Heart left ventricle (tissue), 13 donors: ENCODE measurements around the gene GUCA2A.

Experiments
- POLR2A ChIP-seq, 2 donors: fragments of 450-650 bp; IDR thresholded peaks; one replicate each; pipeline ENCODE4 v1.6.1; 2017; ENCODE audit warnings: antibody characterized with exemption in 2 of 2, mild to moderate bottlenecking in 2 of 2, moderate library complexity in 2 of 2
- TF ChIP-seq, protein P1 (sequence below), 12 donors: fragments of 200-600 bp; sonication (generic) in 4 of 12; IDR thresholded peaks; one replicate each; pipeline versions ENCODE4 v1.5.0 to v1.8.0; 2018 to 2022; ENCODE audit warnings: antibody characterized with exemption in 12 of 12, mild to moderate bottlenecking in 5 of 12
- donor health status: ischemic (EF 13 %, LVEDD 7.1; RV severe dilation, severe dysfunction).
- donor health status: DM: no; HTN: yes; CAD: no.
- donor health status: DM: no; HTN: no; CAD: no.
- donor health status: ischemic (EF 25% LVEDD 6.9; RV normal size, moderate dysfunction).
- donor health status: ischemic (EF 25% LVEDD 5.7; RV mildly dilated, moderate dysfunction).
- donor health status: ischemic (EF 35%, LVEDD 5.7; RV mildly dilated, moderate dysfunction).
- donor health status: nonischemic (EF 11% LVEDD 7.7; RV severe dilation, severe dysfunction).
- donor health status: DM: yes; HTN: yes; CAD: no.
- donor health status: PGD.
- donor health status: ischemic (EF 29% LVEDD 5.4; RV normal size, mild dysfunction).
- donor health status: nonischemic (EF 23%, LVEDD 6.1; RV moderate dilation, normal function).

DNA sequence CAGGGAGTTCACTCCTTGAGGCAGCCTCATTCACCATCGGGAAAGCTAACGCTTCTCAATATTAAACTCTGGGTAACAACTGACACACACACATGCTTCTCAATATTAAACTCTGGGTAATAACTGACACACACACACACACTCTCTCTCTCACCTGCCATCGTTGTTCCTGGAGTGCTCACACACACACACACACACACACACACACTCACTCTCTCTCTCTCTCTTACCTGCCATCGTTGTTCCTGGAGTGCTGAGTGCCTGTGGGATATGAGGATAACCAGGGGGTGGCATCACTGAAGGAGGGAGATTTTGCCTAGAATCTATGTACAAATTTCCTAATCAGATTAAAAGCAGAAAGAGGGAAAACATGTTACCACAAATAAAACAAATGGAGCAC is 17.1 kb upstream of the GUCA2A start:
- TF ChIP-seq, protein P1, sequence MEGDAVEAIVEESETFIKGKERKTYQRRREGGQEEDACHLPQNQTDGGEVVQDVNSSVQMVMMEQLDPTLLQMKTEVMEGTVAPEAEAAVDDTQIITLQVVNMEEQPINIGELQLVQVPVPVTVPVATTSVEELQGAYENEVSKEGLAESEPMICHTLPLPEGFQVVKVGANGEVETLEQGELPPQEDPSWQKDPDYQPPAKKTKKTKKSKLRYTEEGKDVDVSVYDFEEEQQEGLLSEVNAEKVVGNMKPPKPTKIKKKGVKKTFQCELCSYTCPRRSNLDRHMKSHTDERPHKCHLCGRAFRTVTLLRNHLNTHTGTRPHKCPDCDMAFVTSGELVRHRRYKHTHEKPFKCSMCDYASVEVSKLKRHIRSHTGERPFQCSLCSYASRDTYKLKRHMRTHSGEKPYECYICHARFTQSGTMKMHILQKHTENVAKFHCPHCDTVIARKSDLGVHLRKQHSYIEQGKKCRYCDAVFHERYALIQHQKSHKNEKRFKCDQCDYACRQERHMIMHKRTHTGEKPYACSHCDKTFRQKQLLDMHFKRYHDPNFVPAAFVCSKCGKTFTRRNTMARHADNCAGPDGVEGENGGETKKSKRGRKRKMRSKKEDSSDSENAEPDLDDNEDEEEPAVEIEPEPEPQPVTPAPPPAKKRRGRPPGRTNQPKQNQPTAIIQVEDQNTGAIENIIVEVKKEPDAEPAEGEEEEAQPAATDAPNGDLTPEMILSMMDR (IDR thresholded peaks at IDR 0.05): no peak
- TF ChIP-seq POLR2A (IDR thresholded peaks at IDR 0.05): no peak
